Skeletal muscle satellite cell (primary cell): Measurements from ENCODE around the gene PTK7.

Source experiments
- H3K27me3 ChIP-seq: 2 replicates; pipeline ENCODE4 v1.7.0; 2013; ENCODE audit warnings: low read length; ENCODE audit not compliant: control insufficient read depth, insufficient read depth
- H3K36me3 ChIP-seq: 2 replicates; pipeline ENCODE4 v1.7.0; 2013; ENCODE audit warnings: mild to moderate bottlenecking, control low read depth, low read length; ENCODE audit not compliant: insufficient read depth
- H3K4me1 ChIP-seq: 2 replicates; pipeline ENCODE4 v1.7.0; 2013; ENCODE audit warnings: low read length; ENCODE audit not compliant: control insufficient read depth, insufficient read depth
- H3K4me2 ChIP-seq: 2 replicates; pipeline ENCODE4 v1.7.0; 2013; ENCODE audit warnings: mild to moderate bottlenecking, low read length
- H3K4me3 ChIP-seq: 2 replicates; pipeline ENCODE4 v1.7.0; 2013; ENCODE audit warnings: low read length
- H3K9ac ChIP-seq: 2 replicates; pipeline ENCODE4 v1.7.0; 2013; ENCODE audit warnings: mild to moderate bottlenecking, low read depth, low read length, moderate library complexity
- H3K9me3 ChIP-seq: replicated peaks from 2 replicates; pipeline ENCODE4 v1.7.0; 2013; ENCODE audit warnings: mild to moderate bottlenecking, control low read depth, low read length

Gene PTK7

DNA sequence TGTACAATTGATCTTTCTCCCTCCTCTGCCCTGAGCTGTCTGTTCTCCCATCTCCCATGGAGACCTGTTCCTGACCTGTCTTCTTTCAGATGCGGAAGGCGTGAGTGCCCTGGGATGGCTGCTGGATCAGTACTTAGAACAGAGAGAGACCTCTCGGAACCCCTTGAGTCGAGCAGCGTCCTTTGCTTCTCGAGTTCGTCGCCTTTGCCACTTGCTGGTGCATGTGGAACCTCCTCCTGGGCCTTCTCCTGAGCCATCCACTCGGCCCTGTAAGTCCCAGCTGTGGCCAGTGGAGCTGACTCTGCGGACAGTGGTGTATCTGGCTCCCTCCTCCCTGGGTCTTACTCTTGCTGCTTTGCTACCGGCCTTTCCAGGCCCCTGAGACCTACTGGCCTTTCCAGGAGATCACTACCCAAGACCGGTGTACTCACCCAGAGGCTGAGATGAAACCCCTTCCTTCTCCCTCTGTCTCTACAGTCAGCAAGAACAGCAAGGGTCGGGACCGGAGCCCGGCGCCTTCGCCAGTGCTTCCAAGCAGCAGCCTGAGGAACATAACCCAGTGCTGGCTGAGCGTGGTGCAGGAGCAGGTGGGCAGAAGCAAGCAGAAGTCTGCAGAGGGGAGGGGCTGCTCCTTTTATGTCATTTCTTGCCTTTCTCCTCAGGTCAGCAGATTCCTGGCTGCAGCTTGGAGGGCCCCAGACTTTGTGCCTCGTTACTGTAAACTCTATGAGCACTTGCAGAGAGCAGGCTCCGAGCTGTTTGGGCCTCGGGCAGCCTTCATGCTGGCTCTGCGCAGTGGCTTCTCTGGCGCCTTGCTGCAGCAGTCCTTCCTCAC is 128.4 kb downstream of the PTK7 start:
- Histone ChIP-seq H3K4me2 (no peak overlapping the region), H3K27me3 (no peaks in the 10 kb centered on the region), H3K9me3 (no peaks in the 10 kb centered on the region), H3K4me3 (no peak overlapping the region), H3K4me1 (no peaks in the 10 kb centered on the region), H3K9ac (no peak overlapping the region), H3K36me3 (peaks cover 34% of the 10 kb centered on the region)

DNA sequence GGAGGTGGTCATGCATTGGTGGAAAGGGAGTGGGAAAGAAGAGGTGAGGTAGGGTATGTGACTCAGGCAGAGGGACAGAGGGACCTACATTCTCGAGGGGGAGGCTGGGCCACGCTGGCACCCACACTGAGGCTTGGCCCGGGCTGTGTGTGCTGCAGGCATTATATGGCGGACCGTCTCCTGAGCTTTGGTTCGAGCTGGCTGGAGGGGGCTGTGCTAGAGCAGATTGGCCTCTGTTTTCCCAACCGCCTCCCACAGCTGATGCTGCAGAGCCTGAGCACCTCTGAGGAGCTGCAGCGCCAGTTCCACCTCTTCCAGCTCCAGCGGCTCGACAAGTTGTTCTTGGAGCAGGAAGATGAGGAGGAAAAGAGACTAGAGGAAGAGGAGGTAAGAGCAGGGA is 129.7 kb downstream of the PTK7 start:
- peaks cover 30% of the 10 kb centered on the region for H3K36me3 ChIP-seq
- H3K9me3 ChIP-seq = no peaks in the 10 kb centered on the region
- H3K9ac ChIP-seq = no peak overlapping the region
- H3K27me3 ChIP-seq = no peaks in the 10 kb centered on the region
- no peak overlapping the region for H3K4me2 ChIP-seq
- no peak overlapping the region for H3K4me3 ChIP-seq
- H3K4me1 ChIP-seq = no peaks in the 10 kb centered on the region

DNA sequence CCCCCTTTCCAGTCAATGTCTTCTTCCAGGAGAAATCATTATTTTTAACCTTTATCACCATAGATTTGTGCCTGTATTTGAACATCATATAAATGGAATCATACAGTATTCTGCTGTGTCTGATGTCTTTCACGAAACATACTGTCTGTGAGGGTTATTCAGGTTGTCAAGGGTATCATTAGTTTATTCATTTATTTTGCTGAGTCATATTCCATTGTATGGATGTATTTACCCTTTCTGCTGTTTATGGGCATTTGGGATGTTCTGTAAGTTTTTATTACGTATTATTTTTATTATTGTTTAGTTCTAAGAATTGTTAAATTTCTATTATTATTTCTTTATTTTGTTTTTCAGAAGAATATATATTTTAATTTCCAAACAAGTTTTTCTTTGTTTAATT is 131.2 kb downstream of the PTK7 start:
- Histone ChIP-seq H3K36me3 (peaks cover 26% of the 10 kb centered on the region), H3K4me3 (no peak overlapping the region), H3K4me2 (no peak overlapping the region), H3K27me3 (no peaks in the 10 kb centered on the region), H3K9me3 (no peaks in the 10 kb centered on the region), H3K4me1 (no peaks in the 10 kb centered on the region), H3K9ac (no peak overlapping the region)
